Stimulated activated CD4-positive, alpha-beta T cell treated with anti-CD3 and anti-CD28 coated beads, Interleukin-12 subunit alpha, Interleukin-12 subunit beta, amount 100 ng/mL, for 4 hours (primary cell): ENCODE measurements around the gene GAPVD1.
"Not testable (repeated sequence)": the region's sequence is repeated elsewhere in the genome, so short reads cannot be mapped to it uniquely, and the experiment has no call there.

Source experiments
- DNase-seq: peaks from one replicate; pipeline ENCODE4 v3.0.0-alpha.2; 2020

The GAPVD1 gene

DNA sequence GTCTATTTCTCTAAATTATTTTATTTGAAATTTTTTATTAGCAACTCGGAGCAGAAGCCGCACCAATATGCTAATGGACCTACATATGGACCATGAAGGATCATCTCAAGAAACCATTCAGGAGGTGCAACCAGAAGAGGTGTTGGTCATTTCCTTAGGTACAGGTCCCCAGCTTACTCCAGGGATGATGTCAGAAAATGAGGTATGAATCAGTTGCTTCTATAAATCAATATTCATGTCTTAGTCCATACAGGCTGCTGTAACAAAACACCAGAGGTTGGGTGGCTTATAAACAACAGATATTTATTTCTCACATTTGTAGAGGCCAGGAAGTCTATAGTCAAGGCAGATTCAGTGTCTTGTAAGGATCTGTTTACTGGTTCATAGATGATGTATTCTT, 50.8 kb downstream of the GAPVD1 start:
- DNase-seq, result no peak

- not testable (repeated sequence) for DNase-seq
Measured at GRCh38 chr9:125316359-125316758, 54.7 kb downstream of the GAPVD1 start.

DNA sequence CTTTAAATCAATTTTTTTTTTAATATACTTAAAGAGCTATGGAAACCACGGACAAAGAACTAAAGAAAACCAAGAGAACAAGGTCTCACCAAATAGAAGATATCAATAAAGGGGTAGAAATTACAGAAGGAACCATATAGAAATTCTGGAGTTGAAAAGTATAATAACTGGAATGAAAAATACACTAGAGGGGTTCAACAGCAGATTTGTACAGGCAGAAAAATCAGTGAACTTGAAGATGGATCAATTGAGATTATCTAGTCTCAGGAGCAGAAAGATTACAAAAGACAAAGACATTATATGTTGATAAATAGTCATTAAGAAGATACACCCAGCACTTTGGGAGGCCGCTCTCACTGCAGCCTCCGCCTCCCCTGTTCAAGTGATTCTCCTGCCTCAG, 56.1 kb downstream of the GAPVD1 start:
- DNase-seq, result no peak

DNA sequence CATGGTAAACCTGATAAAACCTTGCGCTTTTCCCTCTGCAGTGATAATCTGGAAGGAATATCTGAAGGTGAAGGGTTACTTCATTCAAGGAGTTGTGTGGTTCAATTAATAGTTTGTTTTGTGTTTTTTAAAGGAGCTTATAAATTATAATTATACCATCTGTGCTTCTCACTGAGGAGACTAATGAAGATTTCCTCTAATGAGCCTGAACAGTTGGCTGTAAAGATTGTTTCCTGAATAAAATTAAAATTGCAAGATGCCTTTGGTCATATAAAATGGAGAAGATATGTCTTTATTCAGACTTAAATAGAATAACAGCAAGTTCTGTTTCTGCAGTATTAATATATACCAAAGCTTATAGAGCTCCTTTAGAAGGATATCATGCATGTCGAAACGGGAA, 59.9 kb downstream of the GAPVD1 start:
- DNase-seq, result no peak

- no peak for DNase-seq
Measured at GRCh38 chr9:125323615-125324014, 62.0 kb downstream of the GAPVD1 start.

- DNase-seq, result no peak
Measured at GRCh38 chr9:125325826-125326225, 64.2 kb downstream of the GAPVD1 start.

GRCh38 chr9:125329978-125330377, 68.4 kb downstream of the GAPVD1 start:
- no peak for DNase-seq

GRCh38 chr9:125330587-125330986, 69.0 kb downstream of the GAPVD1 start:
- no peak for DNase-seq

- DNase-seq, result no peak
Measured at GRCh38 chr9:125332527-125332926, 70.9 kb downstream of the GAPVD1 start.

- DNase-seq, result no peak
Measured at GRCh38 chr9:125337236-125337635, 75.6 kb downstream of the GAPVD1 start.

- no peak for DNase-seq
Measured at GRCh38 chr9:125338929-125339328, 77.3 kb downstream of the GAPVD1 start.

DNA sequence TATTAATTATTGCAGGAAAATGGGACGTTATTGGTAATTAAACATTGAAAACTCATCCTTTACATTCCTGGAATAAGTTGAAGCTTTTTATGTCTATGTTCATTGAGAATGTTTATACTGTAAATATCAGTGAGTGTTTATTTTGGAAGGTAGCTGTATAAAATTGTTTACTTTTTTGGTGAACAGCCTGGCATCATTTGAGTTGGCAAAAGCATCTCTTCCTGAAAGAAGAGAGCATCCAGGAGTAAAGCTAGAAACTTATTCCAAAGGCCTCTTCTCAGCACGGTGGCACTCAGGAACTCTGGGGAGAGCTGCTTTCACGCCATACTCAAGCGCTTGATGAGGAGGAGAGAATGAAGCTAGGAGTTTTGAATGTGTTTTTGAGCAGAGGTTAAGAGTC, 79.9 kb downstream of the GAPVD1 start:
- DNase-seq, result no peak

GRCh38 chr9:125343518-125344275, 82.1 kb downstream of the GAPVD1 start:
- DNase-seq, result no peak

DNA sequence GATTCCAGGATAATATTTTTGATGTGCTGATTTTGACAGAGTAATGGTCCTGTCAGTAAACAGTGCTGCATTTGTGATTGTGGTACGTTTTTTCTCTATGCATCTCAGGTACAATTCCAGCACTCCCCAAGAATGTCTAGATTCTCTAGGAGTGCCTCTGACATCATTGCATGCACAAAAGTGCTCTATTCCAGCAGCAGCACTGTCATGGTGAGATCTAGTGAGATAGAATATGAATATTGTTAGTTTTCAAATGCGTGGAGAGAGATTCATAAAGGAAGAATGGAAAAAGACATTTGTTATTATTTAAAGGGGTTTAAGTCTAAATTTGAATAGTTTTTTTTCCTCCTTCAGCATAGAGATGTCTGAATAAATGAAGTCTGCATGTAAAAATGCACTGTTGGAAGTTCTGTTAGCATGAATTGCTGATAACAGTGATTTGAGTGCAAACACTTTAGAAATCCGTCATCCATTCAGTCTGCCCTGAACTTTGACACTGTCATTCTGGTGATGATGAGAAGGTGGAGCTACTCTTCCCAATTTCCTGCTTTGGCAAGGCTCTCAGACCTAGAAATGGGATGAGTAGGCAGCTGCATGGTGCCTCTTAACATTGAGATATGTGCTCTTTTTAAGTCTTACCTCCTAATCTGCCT, 84.6 kb downstream of the GAPVD1 start:
- no peak for DNase-seq

GRCh38 chr9:125355601-125356000, 94.0 kb downstream of the GAPVD1 start:
- DNase-seq, result no peak

GRCh38 chr9:125356032-125356431, 94.4 kb downstream of the GAPVD1 start:
- no peak for DNase-seq

DNA sequence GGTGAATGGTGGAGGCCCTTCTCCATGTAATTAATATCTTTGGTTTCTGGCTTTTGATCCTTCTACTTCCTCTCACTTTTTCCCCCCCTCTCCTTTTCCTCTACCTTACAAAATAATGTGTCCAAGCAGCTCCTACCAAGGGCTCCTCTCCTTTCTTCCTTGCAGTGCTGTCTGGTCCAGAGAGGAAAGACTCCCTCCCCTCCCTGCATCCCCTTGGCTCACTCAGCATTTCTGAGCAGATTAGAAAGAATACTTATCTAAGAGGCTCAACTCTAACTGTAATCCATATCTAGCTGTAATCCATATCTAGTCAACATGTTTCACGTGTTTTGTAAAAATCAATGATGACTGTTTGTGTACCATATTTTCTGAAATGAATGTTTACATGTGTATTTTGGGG, 97.4 kb downstream of the GAPVD1 start:
- DNase-seq, result no peak

DNA sequence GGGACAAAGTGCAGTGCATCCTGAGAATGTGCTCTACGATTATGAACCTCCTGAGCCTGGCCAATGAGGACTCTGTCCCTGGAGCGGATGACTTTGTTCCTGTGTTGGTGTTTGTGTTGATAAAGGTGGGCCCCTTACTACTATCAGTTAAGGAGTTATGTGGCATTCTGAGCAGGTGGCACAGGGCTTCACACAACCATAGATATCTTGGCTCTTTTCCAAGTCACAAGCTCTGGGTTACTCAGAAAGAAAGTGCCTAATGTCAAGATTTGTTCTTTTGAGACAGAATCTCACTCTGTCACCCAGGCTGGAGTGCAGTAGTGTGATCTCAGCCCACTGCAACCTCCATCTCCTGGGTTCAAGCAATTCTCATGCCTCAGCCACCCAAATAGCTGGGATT, 99.0 kb downstream of the GAPVD1 start:
- DNase-seq, result no peak

DNA sequence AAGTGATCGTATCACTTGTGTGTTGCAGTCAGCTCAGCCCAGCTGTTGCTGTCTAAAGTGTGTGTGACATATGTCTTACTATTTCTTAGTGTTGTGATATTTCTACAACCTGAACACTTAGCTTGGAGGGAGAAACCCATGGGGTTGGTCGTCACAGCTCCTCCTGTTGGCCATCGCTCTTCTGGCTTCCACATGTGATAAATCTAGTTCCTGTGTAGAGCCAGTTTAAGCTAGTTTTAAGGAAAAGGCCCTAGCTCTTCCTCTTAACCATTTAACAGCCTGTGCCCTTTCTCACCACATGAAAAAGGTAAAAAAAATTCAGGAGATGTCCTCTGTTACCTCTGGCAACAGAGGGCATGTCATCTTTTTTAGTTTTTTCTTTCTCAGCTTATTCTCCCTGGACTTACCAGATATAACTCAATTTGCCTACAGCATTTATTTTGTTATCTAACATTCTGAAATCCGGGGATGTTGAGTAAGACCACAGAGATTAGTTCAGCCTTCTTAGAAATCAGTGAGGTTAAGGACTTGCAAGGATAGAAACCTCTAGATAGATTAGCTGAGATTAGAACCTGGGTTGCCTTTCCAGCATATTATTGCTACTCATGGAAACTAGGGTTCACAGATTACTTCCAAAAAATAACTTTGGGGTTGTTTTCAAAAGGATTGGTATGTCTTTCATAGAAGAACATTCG, 100.4 kb downstream of the GAPVD1 start:
- DNase-seq, result no peak

DNA sequence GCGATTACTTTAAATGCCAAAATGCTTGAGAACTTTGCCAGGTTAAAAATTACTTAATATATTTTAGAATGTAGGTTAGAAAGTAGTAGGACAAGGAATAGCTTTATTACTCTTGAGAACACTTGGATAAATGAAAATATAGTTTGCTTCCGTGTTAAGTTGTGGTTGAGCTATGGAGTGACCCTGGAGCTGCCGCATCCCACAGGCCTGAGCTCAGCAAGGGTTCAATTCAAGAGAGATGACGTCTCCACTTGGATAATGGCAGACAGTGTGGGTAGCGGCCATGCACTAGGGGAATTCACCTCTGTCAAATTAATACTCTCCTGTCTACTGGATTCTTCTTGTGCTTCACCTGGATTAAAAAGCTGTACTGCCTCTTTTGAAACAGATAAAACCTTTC, 105.0 kb downstream of the GAPVD1 start:
- DNase-seq, result no peak

- DNase-seq, result no peak
Measured at GRCh38 chr9:125370786-125371185, 109.2 kb downstream of the GAPVD1 start.

DNA sequence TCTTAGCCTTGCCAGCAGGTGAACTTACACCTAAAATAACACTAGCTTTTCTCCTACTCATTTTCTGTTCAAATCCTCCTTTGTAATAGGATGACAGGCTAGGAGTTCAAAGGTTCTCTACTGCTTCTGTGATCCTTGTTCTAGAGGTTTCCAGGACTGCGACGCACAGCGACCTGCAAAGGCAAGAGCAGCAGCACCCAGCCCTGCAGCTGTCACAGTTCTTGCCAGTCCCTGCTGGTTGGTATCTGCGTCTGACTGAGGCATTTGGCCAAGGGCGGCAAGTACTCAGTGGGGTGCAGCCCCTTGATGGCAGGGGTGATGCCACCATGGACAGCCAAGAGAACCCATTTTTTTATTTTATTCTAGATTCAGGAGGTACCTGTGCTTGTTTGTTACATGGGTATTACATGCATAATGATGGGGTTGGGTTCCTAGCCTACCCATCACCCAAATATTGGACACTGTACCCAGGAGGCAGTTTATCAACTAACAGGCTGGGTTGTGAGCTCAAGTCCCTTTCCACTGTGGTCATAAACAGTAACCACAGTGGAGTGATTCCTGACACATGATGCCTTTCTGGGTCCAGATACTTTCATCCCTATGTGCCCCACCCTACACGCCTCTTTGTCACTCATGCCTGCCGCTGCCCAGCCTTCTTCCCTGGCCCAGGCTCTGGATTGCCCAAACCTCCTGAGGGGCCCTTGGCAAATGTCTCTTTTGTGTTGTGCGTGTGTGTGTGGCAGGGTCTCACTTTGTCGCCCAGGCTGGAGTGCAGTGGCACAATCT, 111.0 kb downstream of the GAPVD1 start:
- no peak for DNase-seq
